Measurements from ENCODE around the gene LDAF1. TPM values are rescaled to one million over a fixed set of nuclear protein-coding genes. Genes with fewer than 3 reads are reported as not detected.

LDAF1 gene
- total RNA-seq, 1 experiment from 2014 or later, result 5.9 TPM

DNA sequence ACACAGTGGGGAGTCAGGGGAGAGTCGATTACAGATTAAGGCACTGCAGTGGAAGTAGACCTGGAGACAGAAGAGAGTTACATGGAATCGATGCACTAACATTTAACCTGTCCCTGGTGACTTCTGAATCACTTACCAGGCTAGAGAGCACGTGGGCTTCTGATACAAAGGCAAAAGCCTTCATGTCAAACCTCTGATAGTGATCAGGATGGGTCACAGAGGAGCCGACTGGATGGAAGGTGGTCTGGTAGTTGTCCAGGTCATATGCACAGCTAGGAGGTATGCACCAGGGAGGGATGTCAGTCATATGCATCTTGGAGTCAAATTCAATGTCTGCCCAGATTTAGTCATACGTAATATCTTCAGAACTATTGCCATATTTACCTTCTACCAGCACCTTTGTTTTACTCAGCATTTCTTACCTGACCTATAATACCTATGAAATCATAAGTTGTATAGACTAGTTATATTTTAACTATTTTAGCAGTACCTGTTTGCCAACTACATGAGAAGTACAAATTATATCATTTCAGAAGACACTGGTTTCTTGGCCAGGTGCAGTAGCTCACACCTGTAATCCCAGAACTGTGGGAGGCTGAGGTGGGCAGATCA lies 41.2 kb downstream of the LDAF1 start:
- Histone ChIP-seq H3K27me3 (replicated peaks; ENCODE audit: insufficient read depth, low read depth, low read length, poor library complexity) (peaks cover 47% of the 10 kb centered on the region), H3K36me3 (ENCODE audit: insufficient read depth, low read length, poor library complexity, severe bottlenecking) (no peaks in the 10 kb centered on the region), H3K4me3 (ENCODE audit: low read depth, low read length, poor library complexity, severe bottlenecking) (no peak overlapping the region), H3K4me1 (ENCODE audit: insufficient read depth, low read length, poor library complexity, severe bottlenecking) (no peaks in the 10 kb centered on the region), H3K9me3 (ENCODE audit: low read depth, low read length, poor library complexity, severe bottlenecking) (no peaks in the 10 kb centered on the region), H3K27ac (ENCODE audit: low read depth, low read length, poor library complexity, severe bottlenecking) (no peak overlapping the region)
- BruUV-seq (replicated peaks), result no TSS peak
- DNase-seq (ENCODE audit: low spot score), result no peak
- POLR2A ChIA-PET (ENCODE audit: low non-redundant PET), result interaction anchor here (0.7 kb wide), 1 partner anchor 78 kb away, joined by 10 read pairs; the partner anchor contains the start of gene CRYM
- TF ChIP-seq EZH2 (IDR thresholded peaks at IDR 0.05; ENCODE audit: borderline replicate concordance, low read depth, low read length, poor library complexity, severe bottlenecking), result no peak
- TF ChIP-seq, protein P1, sequence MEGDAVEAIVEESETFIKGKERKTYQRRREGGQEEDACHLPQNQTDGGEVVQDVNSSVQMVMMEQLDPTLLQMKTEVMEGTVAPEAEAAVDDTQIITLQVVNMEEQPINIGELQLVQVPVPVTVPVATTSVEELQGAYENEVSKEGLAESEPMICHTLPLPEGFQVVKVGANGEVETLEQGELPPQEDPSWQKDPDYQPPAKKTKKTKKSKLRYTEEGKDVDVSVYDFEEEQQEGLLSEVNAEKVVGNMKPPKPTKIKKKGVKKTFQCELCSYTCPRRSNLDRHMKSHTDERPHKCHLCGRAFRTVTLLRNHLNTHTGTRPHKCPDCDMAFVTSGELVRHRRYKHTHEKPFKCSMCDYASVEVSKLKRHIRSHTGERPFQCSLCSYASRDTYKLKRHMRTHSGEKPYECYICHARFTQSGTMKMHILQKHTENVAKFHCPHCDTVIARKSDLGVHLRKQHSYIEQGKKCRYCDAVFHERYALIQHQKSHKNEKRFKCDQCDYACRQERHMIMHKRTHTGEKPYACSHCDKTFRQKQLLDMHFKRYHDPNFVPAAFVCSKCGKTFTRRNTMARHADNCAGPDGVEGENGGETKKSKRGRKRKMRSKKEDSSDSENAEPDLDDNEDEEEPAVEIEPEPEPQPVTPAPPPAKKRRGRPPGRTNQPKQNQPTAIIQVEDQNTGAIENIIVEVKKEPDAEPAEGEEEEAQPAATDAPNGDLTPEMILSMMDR (conservative IDR thresholded peaks at IDR 0.05; ENCODE audit: low read depth, low read length), result no peak
- CTCF ChIA-PET, result no interaction called here
- intact Hi-C loops (cut with micrococcal nuclease; ENCODE audit: unreplicated experiment), result no loop called here

DNA sequence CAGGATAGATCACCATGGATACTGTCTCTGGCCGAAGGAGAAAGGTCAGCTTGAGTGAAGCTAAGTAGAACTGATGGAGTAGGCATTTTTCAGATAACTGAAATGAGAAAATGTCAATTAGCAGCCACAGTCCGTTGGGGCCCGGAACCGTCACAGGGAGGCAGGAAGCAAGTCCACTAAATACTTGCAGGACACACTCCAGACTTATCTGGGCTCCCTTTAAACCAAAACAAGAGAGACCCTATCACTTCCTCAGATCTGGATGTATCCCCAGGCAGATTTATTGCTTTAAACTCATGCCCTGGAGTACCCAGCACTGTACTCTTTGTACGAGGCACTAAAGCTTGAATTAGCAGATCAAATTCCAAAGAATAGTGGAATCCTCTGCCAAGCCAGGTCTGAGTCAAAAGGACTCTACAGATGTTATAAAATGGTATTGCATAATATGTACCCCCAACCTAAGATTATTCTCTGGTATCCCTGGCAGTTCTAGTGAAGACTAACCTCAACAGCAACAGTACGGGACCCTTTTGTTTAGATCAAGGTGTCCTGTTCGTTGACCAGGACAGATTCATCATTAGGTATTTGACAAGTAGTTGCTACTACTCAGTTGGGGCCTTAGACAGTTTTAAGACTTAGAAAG lies 44.8 kb downstream of the LDAF1 start:
- Histone ChIP-seq H3K9me3 (ENCODE audit: low read depth, low read length, poor library complexity, severe bottlenecking) (no peaks in the 10 kb centered on the region), H3K4me3 (ENCODE audit: low read depth, low read length, poor library complexity, severe bottlenecking) (no peak overlapping the region), H3K36me3 (ENCODE audit: insufficient read depth, low read length, poor library complexity, severe bottlenecking) (no peaks in the 10 kb centered on the region), H3K27ac (ENCODE audit: low read depth, low read length, poor library complexity, severe bottlenecking) (no peak overlapping the region), H3K27me3 (replicated peaks; ENCODE audit: insufficient read depth, low read depth, low read length, poor library complexity) (peaks cover 29% of the 10 kb centered on the region), H3K4me1 (ENCODE audit: insufficient read depth, low read length, poor library complexity, severe bottlenecking) (no peaks in the 10 kb centered on the region)
- BruUV-seq (replicated peaks), result no TSS peak
- CTCF ChIA-PET, result no interaction called here
- DNase-seq (ENCODE audit: low spot score), result no peak
- intact Hi-C loops (cut with micrococcal nuclease; ENCODE audit: unreplicated experiment), result no loop called here
- TF ChIP-seq, protein P1 (conservative IDR thresholded peaks at IDR 0.05; ENCODE audit: low read depth, low read length), result no peak
- TF ChIP-seq EZH2 (IDR thresholded peaks at IDR 0.05; ENCODE audit: borderline replicate concordance, low read depth, low read length, poor library complexity, severe bottlenecking), result no peak
- POLR2A ChIA-PET (ENCODE audit: low non-redundant PET), result no interaction called here

DNA sequence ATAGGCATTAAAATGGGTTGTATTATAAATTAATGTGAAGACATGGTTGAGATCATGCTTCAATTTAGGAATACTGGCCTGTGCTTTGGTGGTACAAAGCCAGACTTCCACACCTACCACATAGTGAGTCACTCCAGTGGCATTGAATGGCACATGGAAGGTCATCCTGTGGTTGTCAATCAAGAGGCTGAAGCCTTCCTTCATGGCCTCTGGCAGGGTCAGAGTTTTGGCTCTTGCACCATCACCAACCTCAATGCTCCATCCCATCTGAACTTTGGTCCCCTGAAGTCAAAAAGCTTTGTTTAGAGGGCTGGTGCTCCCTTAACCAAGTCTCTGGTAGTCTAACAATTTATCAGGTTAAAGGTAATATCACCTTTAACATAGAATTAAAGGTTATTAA lies 46.8 kb downstream of the LDAF1 start:
- intact Hi-C loops (cut with micrococcal nuclease; ENCODE audit: unreplicated experiment), result no loop called here
- no peak overlapping the region for H3K4me3 ChIP-seq (ENCODE audit: low read depth, low read length, poor library complexity, severe bottlenecking)
- ChIA-PET CTCF (no interaction called here), POLR2A (ENCODE audit: low non-redundant PET) (no interaction called here)
- no peak for TF ChIP-seq EZH2 (IDR thresholded peaks at IDR 0.05; ENCODE audit: borderline replicate concordance, low read depth, low read length, poor library complexity, severe bottlenecking)
- TF ChIP-seq, protein P1 (conservative IDR thresholded peaks at IDR 0.05; ENCODE audit: low read depth, low read length), result no peak
- H3K4me1 ChIP-seq (ENCODE audit: insufficient read depth, low read length, poor library complexity, severe bottlenecking), result no peaks in the 10 kb centered on the region
- no TSS peak for BruUV-seq (replicated peaks)
- no peaks in the 10 kb centered on the region for H3K36me3 ChIP-seq (ENCODE audit: insufficient read depth, low read length, poor library complexity, severe bottlenecking)
- DNase-seq (ENCODE audit: low spot score), result no peak
- no peaks in the 10 kb centered on the region for H3K9me3 ChIP-seq (ENCODE audit: low read depth, low read length, poor library complexity, severe bottlenecking)
- no peak overlapping the region for H3K27ac ChIP-seq (ENCODE audit: low read depth, low read length, poor library complexity, severe bottlenecking)
- peaks cover 13% of the 10 kb centered on the region for H3K27me3 ChIP-seq (replicated peaks; ENCODE audit: insufficient read depth, low read depth, low read length, poor library complexity)
